A673 (cell line): ENCODE measurements around the gene HEPHL1. TPM values are rescaled to one million over a fixed set of nuclear protein-coding genes. Genes with fewer than 3 reads are reported as not detected.

ENCODE experiments used
- BruUV-seq: library from RNA; stranded (reverse); fragments of 400-500 nt; replicated peaks from 2 replicates; lab custom pipeline; 2021; lab: Mats Ljungman, UMichigan
- CTCF ChIA-PET: fragments of 300-600 bp; sonication (Branson Sonifier 250); formaldehyde crosslinking; loops from one replicate; lab custom pipeline; 2022; ENCODE audit warnings: antibody characterized with exemption; lab: Charles Lee
- POLR2A ChIA-PET: fragments of 300-600 bp; sonication (Branson Sonifier 250); formaldehyde crosslinking; loops from one replicate; lab custom pipeline; 2022; ENCODE audit warnings: antibody characterized with exemption; ENCODE audit not compliant: low non-redundant PET; lab: Charles Lee
- DNase-seq: peaks from one replicate; pipeline ENCODE4 v3.0.0-alpha.2; 2015; ENCODE audit warnings: low spot score
- H3K27ac ChIP-seq: fragments of 200-600 bp; sonication (generic); 2 replicates; pipeline ENCODE4 v1.5.1; 2016; ENCODE audit warnings: mixed run types, low read depth, mild to moderate bottlenecking, mixed read lengths, antibody characterized with exemption, low read length; ENCODE audit not compliant: poor library complexity, severe bottlenecking
- H3K27me3 ChIP-seq: fragments of 200-600 bp; sonication (generic); replicated peaks from 2 replicates; pipeline ENCODE4 v1.6.1; 2017; ENCODE audit warnings: mixed run types, low read depth, mild to moderate bottlenecking, mixed read lengths, antibody characterized with exemption, low read length; ENCODE audit not compliant: insufficient read depth, poor library complexity
- H3K36me3 ChIP-seq: fragments of 200-600 bp; sonication (generic); 2 replicates; pipeline ENCODE4 v1.6.1; 2016; ENCODE audit warnings: mixed run types, mild to moderate bottlenecking, mixed read lengths, antibody characterized with exemption, low read length; ENCODE audit not compliant: insufficient read depth, poor library complexity, severe bottlenecking
- H3K4me1 ChIP-seq: fragments of 200-600 bp; sonication (generic); 2 replicates; pipeline ENCODE4 v1.6.1; 2017; ENCODE audit warnings: mixed run types, mild to moderate bottlenecking, mixed read lengths, antibody characterized with exemption, low read length; ENCODE audit not compliant: insufficient read depth, poor library complexity, severe bottlenecking
- H3K4me3 ChIP-seq: fragments of 200-600 bp; sonication (generic); 2 replicates; pipeline ENCODE4 v1.5.1; 2016; ENCODE audit warnings: low read depth, mixed run types, mild to moderate bottlenecking, mixed read lengths, low read length; ENCODE audit not compliant: poor library complexity, severe bottlenecking
- H3K9me3 ChIP-seq: fragments of 200-600 bp; sonication (generic); 2 replicates; pipeline ENCODE4 v1.6.1; 2016; ENCODE audit warnings: mixed run types, low read depth, mild to moderate bottlenecking, mixed read lengths, antibody characterized with exemption, low read length; ENCODE audit not compliant: poor library complexity, severe bottlenecking
- EZH2 ChIP-seq: fragments of 200-600 bp; sonication (generic); IDR thresholded peaks from 2 replicates; pipeline ENCODE4 v1.6.1; 2017; ENCODE audit warnings: borderline replicate concordance, low read depth, mild to moderate bottlenecking, mixed read lengths, antibody characterized with exemption, low read length; ENCODE audit not compliant: poor library complexity, severe bottlenecking
- intact Hi-C: fragments of 100-400 bp; cut with micrococcal nuclease; formaldehyde crosslinking; loops from one replicate; pipeline ENCODE4 v1.10.0; 2022; ENCODE audit not compliant: unreplicated experiment
- total RNA-seq: library from RNA; stranded (reverse); gene quantifications from 2 replicates; pipeline ENCODE4 v1.2.3, GENCODE V29; 2021
- TF ChIP-seq, protein P1 (sequence below): fragments of 300-800, 200-600 bp; sonication (generic); conservative IDR thresholded peaks from 2 replicates; pipeline ENCODE4 v1.5.1; 2017; ENCODE audit warnings: low read depth, mild to moderate bottlenecking, antibody characterized with exemption, low read length, moderate library complexity, mixed read lengths

The HEPHL1 gene
- total RNA-seq, 1 experiment from 2014 or later = not detected

DNA sequence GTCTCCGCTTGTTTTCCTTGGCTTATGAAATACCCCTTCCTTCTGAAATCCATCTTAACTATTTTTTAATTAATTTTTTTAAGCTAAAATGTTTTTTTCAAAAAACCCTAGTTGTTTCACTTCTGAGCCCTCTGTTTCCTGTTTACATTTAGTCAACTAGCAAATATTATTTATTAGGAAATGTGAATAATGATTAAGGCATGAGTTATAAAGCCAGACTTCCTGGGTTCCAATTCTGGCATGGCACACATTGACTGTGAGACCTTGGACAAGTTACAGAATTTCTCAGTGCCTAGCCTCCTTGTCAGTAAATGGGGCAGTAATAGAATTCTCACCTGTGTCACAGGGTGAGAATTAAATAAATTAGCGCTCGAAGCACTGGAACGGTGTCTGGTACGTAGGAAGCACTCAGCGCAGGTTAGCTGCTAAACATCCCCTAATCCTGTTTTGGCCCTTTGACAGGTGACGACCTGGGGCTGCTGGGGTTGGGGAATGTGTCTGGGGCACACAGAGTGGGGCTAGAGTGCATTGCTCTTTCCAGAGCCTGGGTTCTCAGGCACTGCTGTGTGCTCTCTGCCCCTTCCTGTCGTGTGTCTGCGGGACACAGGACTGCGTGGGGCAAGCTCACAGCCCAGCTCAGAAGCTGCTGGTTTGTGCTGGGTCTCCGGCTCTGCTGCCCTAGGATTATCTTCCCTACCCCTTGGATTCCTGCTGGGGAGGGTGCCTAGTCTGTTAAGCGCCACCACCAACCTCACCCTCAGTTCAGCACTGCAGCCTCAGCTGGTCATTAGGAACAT is 120.6 kb downstream of the HEPHL1 start:
- TF ChIP-seq, protein P1, sequence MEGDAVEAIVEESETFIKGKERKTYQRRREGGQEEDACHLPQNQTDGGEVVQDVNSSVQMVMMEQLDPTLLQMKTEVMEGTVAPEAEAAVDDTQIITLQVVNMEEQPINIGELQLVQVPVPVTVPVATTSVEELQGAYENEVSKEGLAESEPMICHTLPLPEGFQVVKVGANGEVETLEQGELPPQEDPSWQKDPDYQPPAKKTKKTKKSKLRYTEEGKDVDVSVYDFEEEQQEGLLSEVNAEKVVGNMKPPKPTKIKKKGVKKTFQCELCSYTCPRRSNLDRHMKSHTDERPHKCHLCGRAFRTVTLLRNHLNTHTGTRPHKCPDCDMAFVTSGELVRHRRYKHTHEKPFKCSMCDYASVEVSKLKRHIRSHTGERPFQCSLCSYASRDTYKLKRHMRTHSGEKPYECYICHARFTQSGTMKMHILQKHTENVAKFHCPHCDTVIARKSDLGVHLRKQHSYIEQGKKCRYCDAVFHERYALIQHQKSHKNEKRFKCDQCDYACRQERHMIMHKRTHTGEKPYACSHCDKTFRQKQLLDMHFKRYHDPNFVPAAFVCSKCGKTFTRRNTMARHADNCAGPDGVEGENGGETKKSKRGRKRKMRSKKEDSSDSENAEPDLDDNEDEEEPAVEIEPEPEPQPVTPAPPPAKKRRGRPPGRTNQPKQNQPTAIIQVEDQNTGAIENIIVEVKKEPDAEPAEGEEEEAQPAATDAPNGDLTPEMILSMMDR = no peak
- no peak for TF ChIP-seq EZH2
- ChIA-PET CTCF (no interaction called here), POLR2A (no interaction called here)
- intact Hi-C loops = no loop called here
- Histone ChIP-seq H3K36me3 (no peaks in the 10 kb centered on the region), H3K9me3 (no peaks in the 10 kb centered on the region), H3K27ac (no peak overlapping the region), H3K4me1 (no peaks in the 10 kb centered on the region), H3K4me3 (no peak overlapping the region), H3K27me3 (no peaks in the 10 kb centered on the region)
- no peak for DNase-seq
- no TSS peak for BruUV-seq

DNA sequence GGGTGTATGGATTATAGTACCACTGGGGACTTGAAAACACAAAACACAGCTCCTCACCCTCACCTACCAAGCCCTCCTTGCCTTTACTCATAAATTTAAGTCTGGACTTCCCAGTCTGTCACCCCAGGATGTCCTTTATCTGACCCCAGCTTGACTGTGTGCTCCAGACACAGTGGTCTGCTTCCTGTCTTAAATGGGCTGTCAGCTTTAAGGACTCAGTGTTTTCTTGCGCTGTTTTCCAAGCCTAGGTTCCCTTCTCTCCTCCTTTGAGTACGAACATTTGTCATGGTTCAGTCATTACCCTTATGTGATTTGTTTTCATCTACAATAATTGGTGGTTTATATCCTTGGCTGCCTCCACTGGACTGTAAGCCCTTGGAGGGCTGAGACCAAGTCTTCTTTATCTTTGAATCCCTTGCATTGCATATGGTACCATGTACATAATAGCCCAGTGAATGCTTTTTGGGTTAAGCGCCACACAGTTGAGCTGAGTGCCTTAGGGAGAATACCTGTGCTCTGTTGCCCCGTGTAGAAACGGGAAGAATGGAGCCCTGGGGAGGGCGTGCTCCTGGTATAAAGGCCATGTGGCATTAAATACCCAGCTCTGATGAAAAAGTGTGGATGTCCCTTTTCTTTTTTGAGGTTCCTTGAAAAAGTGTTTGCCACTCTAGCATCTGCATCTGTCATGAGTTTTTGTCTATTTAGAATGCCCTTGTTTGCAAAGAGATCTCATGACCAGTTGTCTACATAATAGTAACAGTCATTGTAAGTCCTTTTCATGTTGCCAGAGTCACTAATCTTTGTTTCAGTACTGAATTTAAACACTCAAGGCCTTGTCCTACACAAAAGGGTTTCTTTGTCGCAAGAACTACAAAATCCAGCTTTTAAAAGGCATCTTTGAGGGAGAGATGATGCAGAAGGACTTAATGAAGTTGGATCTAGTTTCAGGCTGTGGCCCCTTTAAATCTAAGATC is 121.4 kb downstream of the HEPHL1 start:
- Histone ChIP-seq H3K36me3 (no peaks in the 10 kb centered on the region), H3K27ac (no peak overlapping the region), H3K9me3 (no peaks in the 10 kb centered on the region), H3K27me3 (no peaks in the 10 kb centered on the region), H3K4me1 (no peaks in the 10 kb centered on the region), H3K4me3 (no peak overlapping the region)
- ChIA-PET CTCF (no interaction called here), POLR2A (no interaction called here)
- BruUV-seq = no TSS peak
- TF ChIP-seq, protein P1 = no peak
- no peak for TF ChIP-seq EZH2
- no peak for DNase-seq
- intact Hi-C loops = no loop called here

DNA sequence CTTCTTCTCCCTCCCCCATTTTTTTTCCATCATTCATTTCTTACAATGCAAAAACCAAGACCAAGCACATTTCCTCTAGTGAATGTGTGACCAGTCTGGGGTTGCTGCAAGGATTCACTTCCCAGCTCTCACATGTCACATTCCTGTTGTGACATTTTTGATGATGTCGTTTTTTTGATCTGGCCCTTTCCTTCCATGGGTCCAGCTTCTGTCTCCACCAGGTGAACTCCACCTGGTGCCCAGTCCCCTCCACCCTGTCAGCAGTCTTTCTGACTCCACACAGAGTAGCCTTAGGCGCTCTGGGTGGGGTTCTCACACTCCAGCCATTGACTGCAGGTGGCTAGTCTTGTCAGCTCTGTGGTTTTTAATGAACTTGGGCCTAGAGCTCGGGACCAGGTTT is 123.1 kb downstream of the HEPHL1 start:
- no TSS peak for BruUV-seq
- Histone ChIP-seq H3K27ac (no peak overlapping the region), H3K36me3 (no peaks in the 10 kb centered on the region), H3K9me3 (no peaks in the 10 kb centered on the region), H3K4me3 (no peak overlapping the region), H3K4me1 (no peaks in the 10 kb centered on the region), H3K27me3 (no peaks in the 10 kb centered on the region)
- DNase-seq = no peak
- ChIA-PET CTCF (no interaction called here), POLR2A (no interaction called here)
- intact Hi-C loops = no loop called here
- no peak for TF ChIP-seq EZH2
- TF ChIP-seq, protein P1 = no peak
